HepG2 (cell line): ENCODE results near the gene FAP. TPM values are rescaled to one million over a fixed set of nuclear protein-coding genes. Genes with fewer than 3 reads are reported as not detected.

Experiments
- ATAC-seq: fragments of 200-7000 bp; cut with Tn5 transposase; 3 replicates; pipeline ENCODE4 v1.9.1; 2020; ENCODE audit warnings: mild to moderate bottlenecking, moderate library complexity
- BruUV-seq: library from RNA; stranded (reverse); fragments of 400-500 nt; replicated peaks from 2 replicates; lab custom pipeline; 2021; lab: Mats Ljungman, UMichigan
- CTCF ChIA-PET: fragments of 300-600 bp; formaldehyde crosslinking; extraction: SDS; loops from one replicate; lab custom pipeline; 2021; ENCODE audit warnings: low total read pairs, inconsistent platforms, low intra/inter-chr PET ratio; lab: Yijun Ruan, JAX
- POLR2A ChIA-PET: fragments of 350-600 bp; sonication (Branson Sonifier 250); formaldehyde crosslinking; loops from one replicate; lab custom pipeline; 2020; ENCODE audit warnings: antibody characterized with exemption, inconsistent platforms; lab: Yijun Ruan, JAX
- DNase-seq: peaks from one replicate; pipeline ENCODE4 v3.0.0-alpha.2; 2015; ENCODE audit warnings: low spot score
- FAIRE-seq: peaks from 3 replicates; lab custom pipeline; 2011; peaks lifted over from hg19 to GRCh38; lab: Jason Lieb, UNC
- H2AFZ ChIP-seq: one replicate; pipeline ENCODE4 v1.6.1; 2011; ENCODE audit warnings: low read length, inconsistent platforms
- H3K27ac ChIP-seq: fragments of 300-600 bp; 3 replicates; pipeline ENCODE4 v1.8.0; 2011; ENCODE audit warnings: mixed run types, mild to moderate bottlenecking, mixed read lengths, low read length, inconsistent platforms; ENCODE audit not compliant: insufficient read depth; ENCODE audit errors: extremely low read length
- H3K27me3 ChIP-seq, 2 experiments: fragments of 200-600 bp in 1 of 2; 2 replicates in 1 of 2; 3 replicates in 1 of 2; pipeline versions ENCODE4 v1.6.0 to v1.8.0; 2011; ENCODE audit warnings: low read length in 2 of 2, mild to moderate bottlenecking in 2 of 2, moderate library complexity in 2 of 2, inconsistent platforms in 1 of 2; ENCODE audit not compliant: insufficient read depth in 2 of 2, control insufficient read depth in 1 of 2
- H3K36me3 ChIP-seq, 2 experiments: fragments of 200-600 bp in 1 of 2; replicated peaks in 1 of 2; 2 replicates in 1 of 2; 3 replicates in 1 of 2; pipeline versions ENCODE4 v1.5.1 to v1.8.0; 2011; ENCODE audit warnings: low read length in 2 of 2, inconsistent platforms in 1 of 2; ENCODE audit not compliant: insufficient read depth in 2 of 2, control insufficient read depth in 1 of 2
- H3K4me1 ChIP-seq: 2 replicates; pipeline ENCODE4 v1.5.1; 2012; ENCODE audit warnings: low read length, inconsistent platforms; ENCODE audit not compliant: insufficient read depth
- H3K4me2 ChIP-seq: 2 replicates; pipeline ENCODE4 v1.6.0; 2011; ENCODE audit warnings: low read depth, low read length, inconsistent platforms
- H3K4me3 ChIP-seq, 3 experiments: fragments of 200-600 bp in 1 of 3; sonication (generic), shearing (Covaris generic) in 1 of 3; replicated peaks in 1 of 3; 2 replicates each; pipeline ENCODE4 v1.5.1; 2011 to 2016; ENCODE audit warnings: low read length in 3 of 3, inconsistent platforms in 2 of 3, low read depth in 2 of 3, mild to moderate bottlenecking in 2 of 3, control low read depth in 1 of 3, mixed read lengths in 1 of 3; ENCODE audit not compliant: insufficient read depth in 1 of 3
- H3K79me2 ChIP-seq: one replicate; pipeline ENCODE4 v1.6.1; 2011; ENCODE audit warnings: low read length, inconsistent platforms; ENCODE audit not compliant: insufficient read depth
- H3K9ac ChIP-seq: 2 replicates; pipeline ENCODE4 v1.6.0; 2011; ENCODE audit warnings: mild to moderate bottlenecking, low read depth, low read length, inconsistent platforms; ENCODE audit not compliant: insufficient read depth
- H3K9me3 ChIP-seq: 2 replicates; pipeline ENCODE4 v1.5.1; 2012; ENCODE audit warnings: mild to moderate bottlenecking, low read length
- H4K20me1 ChIP-seq: 2 replicates; pipeline ENCODE4 v1.6.0; 2011; ENCODE audit warnings: inconsistent platforms, mild to moderate bottlenecking, low read length, moderate library complexity; ENCODE audit not compliant: insufficient read depth
- ATF3 ChIP-seq: sonication (generic); formaldehyde crosslinking; IDR thresholded peaks from 2 replicates; pipeline ENCODE4 v1.4.0; 2020; ENCODE audit warnings: missing genetic modification reagents
- FOSL1 ChIP-seq: sonication (generic); formaldehyde crosslinking; IDR thresholded peaks from 2 replicates; pipeline ENCODE4 v1.9.0; 2021; ENCODE audit warnings: missing genetic modification reagents, borderline replicate concordance
- MAX ChIP-seq: IDR thresholded peaks from 2 replicates; pipeline ENCODE4 v1.6.1; 2012; ENCODE audit warnings: inconsistent platforms
- NCOR1 ChIP-seq: fragments of 200-600 bp; sonication (generic); IDR thresholded peaks from 2 replicates; pipeline ENCODE4 v1.7.0; 2017; ENCODE audit warnings: antibody characterized with exemption, low read length, borderline replicate concordance
- PRDM10 ChIP-seq: sonication (generic); formaldehyde crosslinking; IDR thresholded peaks from 2 replicates; pipeline ENCODE4 v1.4.0; 2020; ENCODE audit warnings: low read depth, missing genetic modification reagents
- TRIM24 ChIP-seq: sonication (generic); formaldehyde crosslinking; IDR thresholded peaks from 2 replicates; pipeline ENCODE4 v1.8.0; 2022; ENCODE audit warnings: mild to moderate bottlenecking, missing genetic modification reagents
- ZFP36L2 ChIP-seq: sonication (generic); formaldehyde crosslinking; IDR thresholded peaks from 2 replicates; pipeline ENCODE4 v1.4.0; 2020; ENCODE audit warnings: missing genetic modification reagents
- ZMYM3 ChIP-seq: sonication (generic); formaldehyde crosslinking; IDR thresholded peaks from 2 replicates; pipeline ENCODE4 v1.5.1; 2020; ENCODE audit warnings: mild to moderate bottlenecking, missing genetic modification reagents
- ZNF331 ChIP-seq: sonication (generic); formaldehyde crosslinking; IDR thresholded peaks from 2 replicates; pipeline ENCODE4 v1.4.0; 2020; ENCODE audit warnings: missing genetic modification reagents
- ZNF460 ChIP-seq: sonication (generic); formaldehyde crosslinking; IDR thresholded peaks from 2 replicates; pipeline ENCODE4 v1.5.1; 2020; ENCODE audit warnings: missing genetic modification reagents, mild to moderate bottlenecking, borderline replicate concordance
- ZNF616 ChIP-seq: sonication (generic); formaldehyde crosslinking; IDR thresholded peaks from 2 replicates; pipeline ENCODE4 v1.5.0; 2020; ENCODE audit warnings: low read depth, mild to moderate bottlenecking, missing genetic modification reagents
- ZNF646 ChIP-seq: sonication (generic); formaldehyde crosslinking; IDR thresholded peaks from 2 replicates; pipeline ENCODE4 v1.9.0; 2021; ENCODE audit warnings: mild to moderate bottlenecking, missing genetic modification reagents
- ZNF737 ChIP-seq: sonication (generic); formaldehyde crosslinking; IDR thresholded peaks from 2 replicates; pipeline ENCODE4 v1.5.0; 2020; ENCODE audit warnings: missing genetic modification reagents, mild to moderate bottlenecking, borderline replicate concordance
- ZNF816 ChIP-seq: sonication (generic); formaldehyde crosslinking; IDR thresholded peaks from 2 replicates; pipeline ENCODE4 v1.8.0; 2022; ENCODE audit warnings: missing genetic modification reagents, mild to moderate bottlenecking, borderline replicate concordance
- WGBS: methylation state at CpG from one replicate; pipeline ENCODE4 v1.1.6; 2017; ENCODE audit warnings: low lambda C conversion rate; 5-methylcytosine and 5-hydroxymethylcytosine counted together
- in situ Hi-C: cut with HindIII; loops from 2 replicates; pipeline ENCODE4 v1.10.0; 2017; ENCODE audit warnings: low pct_unique_long_range_greater_than_20kb; ENCODE audit not compliant: extremely low pct_ligation_motif_present
- intact Hi-C: fragments of 100-400 bp; cut with micrococcal nuclease; formaldehyde crosslinking; loops from one replicate; pipeline ENCODE4 v1.10.0; 2022; ENCODE audit not compliant: unreplicated experiment
- polyA plus RNA-seq, 8 experiments: library from polyadenylated mRNA; depleted of rRNA in 3 of 8; stranded (reverse) in 7 of 8; unstranded in 1 of 8; fragments of >200 nt; fragmentation: Illumina TruSeq in 4 of 8; extraction: Trizol in 4 of 8; gene quantifications; 2 replicates each; pipeline versions ENCODE4 v1.2.1 to v1.2.3, GENCODE V29; 2011 to 2016; ENCODE audit warnings: low read depth in 4 of 8, missing spikeins in 1 of 8, mixed read lengths in 1 of 8; ENCODE audit not compliant: insufficient read depth in 1 of 8
- total RNA-seq, 5 experiments: library from RNA; depleted of rRNA; stranded (reverse); fragments of >200 nt; fragmentation: Illumina TruSeq; extraction: Trizol; gene quantifications; 2 replicates each; pipeline ENCODE4 v1.2.3, GENCODE V29; 2016; ENCODE audit warnings: low read depth in 1 of 5

Gene FAP
- total and polyA plus RNA-seq, 2 of the 13 experiments (the other 11 are each of a cell fraction or from before 2014, with no cell fraction given): not detected

GRCh38 chr2:162184359-162184758 lies 58.9 kb downstream of the FAP start (continued):
- TF ChIP-seq ZNF646 (CRISPR knock-in tag): no peak
- no peak for TF ChIP-seq NCOR1
- TF ChIP-seq ZNF737 (CRISPR knock-in tag): no peak
- no peak for TF ChIP-seq TRIM24 (CRISPR knock-in tag)
- TF ChIP-seq ZNF616 (CRISPR knock-in tag): no peak

GRCh38 chr2:162182395-162182794 lies 60.9 kb downstream of the FAP start:
- Histone ChIP-seq H3K4me2 (no peak overlapping the region), H3K9ac (no peak overlapping the region), H2AFZ (no peak overlapping the region), H3K36me3 (no peaks in the 10 kb centered on the region), H4K20me1 (no peaks in the 10 kb centered on the region), H3K4me3 (no peak overlapping the region), H3K79me2 (no peaks in the 10 kb centered on the region), H3K27me3 (peaks cover 0 to 12% of the 10 kb centered on the region in 2 experiments; a peak in 1 of 5 replicates), H3K27ac (no peak overlapping the region), H3K4me1 (no peaks in the 10 kb centered on the region), H3K9me3 (no peaks in the 10 kb centered on the region)
- intact Hi-C loops (no loop called here), in situ Hi-C loops (no loop called here)
- FAIRE-seq (no peak), ATAC-seq (no peak), DNase-seq (no peak)
- BruUV-seq: no TSS peak
- ChIA-PET POLR2A (no interaction called here), CTCF (no interaction called here)
- 54% methylated on average over 2 of the region's 2 CpGs for WGBS
- no peak for TF ChIP-seq FOSL1 (CRISPR knock-in tag)
- TF ChIP-seq ZMYM3 (CRISPR knock-in tag): no peak
- no peak for TF ChIP-seq ATF3 (CRISPR knock-in tag)
- no peak for TF ChIP-seq ZNF460 (CRISPR knock-in tag)
- no peak for TF ChIP-seq ZNF331 (CRISPR knock-in tag)
- no peak for TF ChIP-seq MAX
- no peak for TF ChIP-seq PRDM10
- TF ChIP-seq ZNF816: no peak
- no peak for TF ChIP-seq ZFP36L2
